ENCODE measurements around the gene TEX44.

The TEX44 gene

GRCh38 chr2:231611273-231612108, 18.8 kb downstream of the TEX44 start:
- no peak overlapping the region for H3K4me3 ChIP-seq (ENCODE audit: low read length)
- peak; percentile 39 for TF ChIP-seq CTCF (conservative IDR thresholded peaks at IDR 0.05; ENCODE audit: low read length)

GRCh38 chr2:231612109-231612455, 19.4 kb downstream of the TEX44 start:
- DNase-seq (ENCODE audit: low read depth): peak; percentile 91
- no peak for TF ChIP-seq CTCF (conservative IDR thresholded peaks at IDR 0.05; ENCODE audit: low read length)
- H3K4me3 ChIP-seq (ENCODE audit: low read length): no peak overlapping the region

More at GRCh38 chr2:231611273-231612108, 18.8 kb downstream of the TEX44 start:
- DNase-seq (ENCODE audit: low read depth): peak; percentile 25

- peak; percentile 94 for DNase-seq (ENCODE audit: low read depth)
- H3K4me3 ChIP-seq (ENCODE audit: low read length): no peak overlapping the region
Measured at GRCh38 chr2:231612456-231613330, 20.0 kb downstream of the TEX44 start.

GRCh38 chr2:231613331-231613662, 20.6 kb downstream of the TEX44 start:
- peak; percentile 9 for DNase-seq (ENCODE audit: low read depth)
- TF ChIP-seq CTCF (conservative IDR thresholded peaks at IDR 0.05; ENCODE audit: low read length): no peak
- H3K4me3 ChIP-seq (ENCODE audit: low read length): no peak overlapping the region

More at GRCh38 chr2:231612456-231613330, 20.0 kb downstream of the TEX44 start:
- TF ChIP-seq CTCF (conservative IDR thresholded peaks at IDR 0.05; ENCODE audit: low read length): peak; percentile 73

- TF ChIP-seq CTCF (conservative IDR thresholded peaks at IDR 0.05; ENCODE audit: low read length): no peak
- peak overlapping the region; percentile 54 for H3K4me3 ChIP-seq (ENCODE audit: low read length)
- peak; percentile 72 for DNase-seq (ENCODE audit: low read depth)
Measured at GRCh38 chr2:231613663-231614558, 21.2 kb downstream of the TEX44 start.

- DNase-seq (ENCODE audit: low read depth): no peak
- TF ChIP-seq CTCF (conservative IDR thresholded peaks at IDR 0.05; ENCODE audit: low read length): no peak
- H3K4me3 ChIP-seq (ENCODE audit: low read length): peak overlapping the region; percentile 54
Measured at GRCh38 chr2:231614559-231615057, 21.9 kb downstream of the TEX44 start.
